PFSK-1 (cell line): ENCODE measurements around the gene SH2D1B.

Source experiments
- POLR2AphosphoS5 ChIP-seq: IDR thresholded peaks from 2 replicates; pipeline ENCODE4 v1.6.1; 2012; ENCODE audit warnings: low read depth, mild to moderate bottlenecking, control low read depth, low read length, moderate library complexity
- SIN3A ChIP-seq: IDR thresholded peaks from 2 replicates; pipeline ENCODE4 v1.6.1; 2012; ENCODE audit warnings: mild to moderate bottlenecking, low read length, moderate library complexity, borderline replicate concordance; ENCODE audit not compliant: insufficient read depth
- TAF1 ChIP-seq: IDR thresholded peaks from 2 replicates; pipeline ENCODE4 v1.6.1; 2012; ENCODE audit warnings: low read length, control low read depth, borderline replicate concordance; ENCODE audit not compliant: insufficient read depth
- TF ChIP-seq, protein P1 (sequence below), 2 experiments: IDR thresholded peaks; 2 replicates each; pipeline versions ENCODE4 v1.6.1 to v1.8.0; 2011 to 2012; ENCODE audit warnings: low read depth in 2 of 2, low read length in 2 of 2, control low read depth in 1 of 2, inconsistent platforms in 1 of 2, mild to moderate bottlenecking in 1 of 2, moderate library complexity in 1 of 2; ENCODE audit not compliant: insufficient read depth in 1 of 2

DNA sequence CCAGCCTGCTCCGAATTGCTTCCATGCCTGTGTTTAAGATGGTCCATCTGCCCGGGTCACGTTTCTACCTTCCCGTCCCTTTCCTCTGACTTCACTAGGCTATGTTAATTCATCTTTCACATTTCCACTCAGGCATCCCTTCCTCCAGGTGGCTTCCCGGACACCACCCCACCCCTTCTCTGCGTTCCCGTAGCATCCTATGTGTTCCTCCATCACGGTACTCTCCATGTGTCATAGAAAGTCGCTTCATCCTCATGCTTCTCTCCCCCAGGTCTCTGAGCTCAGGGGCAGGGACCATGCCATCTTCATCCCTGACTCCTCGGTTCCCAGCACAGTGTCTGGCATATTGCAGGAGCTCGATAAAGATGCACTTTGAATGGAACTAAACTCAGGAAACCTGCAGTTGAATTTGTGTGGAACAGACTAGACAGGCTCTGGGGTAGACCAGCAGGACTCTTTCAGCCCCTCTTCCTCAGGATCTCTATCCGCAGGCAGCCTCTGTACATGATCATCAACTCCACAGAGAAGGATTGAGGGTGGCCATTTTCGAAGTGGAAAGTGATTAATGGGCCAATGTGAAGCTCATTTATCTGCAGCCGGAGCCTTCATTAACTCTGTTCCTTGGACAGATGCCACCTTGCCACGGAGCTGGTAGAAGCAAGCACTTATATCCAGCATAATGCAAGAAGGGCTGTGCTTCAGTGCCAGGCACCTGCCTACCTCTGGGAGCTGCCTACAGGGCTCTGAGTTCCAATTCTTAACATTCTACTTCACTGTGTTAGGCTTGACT is 21.3 kb downstream of the SH2D1B start:
- TF ChIP-seq, protein P1, sequence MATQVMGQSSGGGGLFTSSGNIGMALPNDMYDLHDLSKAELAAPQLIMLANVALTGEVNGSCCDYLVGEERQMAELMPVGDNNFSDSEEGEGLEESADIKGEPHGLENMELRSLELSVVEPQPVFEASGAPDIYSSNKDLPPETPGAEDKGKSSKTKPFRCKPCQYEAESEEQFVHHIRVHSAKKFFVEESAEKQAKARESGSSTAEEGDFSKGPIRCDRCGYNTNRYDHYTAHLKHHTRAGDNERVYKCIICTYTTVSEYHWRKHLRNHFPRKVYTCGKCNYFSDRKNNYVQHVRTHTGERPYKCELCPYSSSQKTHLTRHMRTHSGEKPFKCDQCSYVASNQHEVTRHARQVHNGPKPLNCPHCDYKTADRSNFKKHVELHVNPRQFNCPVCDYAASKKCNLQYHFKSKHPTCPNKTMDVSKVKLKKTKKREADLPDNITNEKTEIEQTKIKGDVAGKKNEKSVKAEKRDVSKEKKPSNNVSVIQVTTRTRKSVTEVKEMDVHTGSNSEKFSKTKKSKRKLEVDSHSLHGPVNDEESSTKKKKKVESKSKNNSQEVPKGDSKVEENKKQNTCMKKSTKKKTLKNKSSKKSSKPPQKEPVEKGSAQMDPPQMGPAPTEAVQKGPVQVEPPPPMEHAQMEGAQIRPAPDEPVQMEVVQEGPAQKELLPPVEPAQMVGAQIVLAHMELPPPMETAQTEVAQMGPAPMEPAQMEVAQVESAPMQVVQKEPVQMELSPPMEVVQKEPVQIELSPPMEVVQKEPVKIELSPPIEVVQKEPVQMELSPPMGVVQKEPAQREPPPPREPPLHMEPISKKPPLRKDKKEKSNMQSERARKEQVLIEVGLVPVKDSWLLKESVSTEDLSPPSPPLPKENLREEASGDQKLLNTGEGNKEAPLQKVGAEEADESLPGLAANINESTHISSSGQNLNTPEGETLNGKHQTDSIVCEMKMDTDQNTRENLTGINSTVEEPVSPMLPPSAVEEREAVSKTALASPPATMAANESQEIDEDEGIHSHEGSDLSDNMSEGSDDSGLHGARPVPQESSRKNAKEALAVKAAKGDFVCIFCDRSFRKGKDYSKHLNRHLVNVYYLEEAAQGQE (IDR thresholded peaks at IDR 0.05; ENCODE audit: insufficient read depth in 1 of 2, low read depth in 2 of 2, low read length in 2 of 2): no peak
- TF ChIP-seq TAF1 (no peak), POLR2AphosphoS5 (no peak), SIN3A (no peak)
